A673 (cell line): ENCODE data around the gene RGS14.
"Not testable (repeated sequence)": the region's sequence is repeated elsewhere in the genome, so short reads cannot be mapped to it uniquely, and the experiment has no call there.

Experiments
- CTCF ChIP-seq: fragments of 300-800, 200-600 bp; sonication (generic); conservative IDR thresholded peaks from 2 replicates; pipeline ENCODE4 v1.5.1; 2017; ENCODE audit warnings: low read depth, mild to moderate bottlenecking, antibody characterized with exemption, low read length, moderate library complexity, mixed read lengths
- EZH2 ChIP-seq: fragments of 200-600 bp; sonication (generic); IDR thresholded peaks from 2 replicates; pipeline ENCODE4 v1.6.1; 2017; ENCODE audit warnings: borderline replicate concordance, low read depth, mild to moderate bottlenecking, mixed read lengths, antibody characterized with exemption, low read length; ENCODE audit not compliant: poor library complexity, severe bottlenecking

GRCh38 chr5:177375516-177375915 is 17.8 kb downstream of the RGS14 start:
- TF ChIP-seq CTCF, EZH2: not testable (repeated sequence)
